ENCODE measurements around the gene SULT1B1.

Gene SULT1B1

DNA sequence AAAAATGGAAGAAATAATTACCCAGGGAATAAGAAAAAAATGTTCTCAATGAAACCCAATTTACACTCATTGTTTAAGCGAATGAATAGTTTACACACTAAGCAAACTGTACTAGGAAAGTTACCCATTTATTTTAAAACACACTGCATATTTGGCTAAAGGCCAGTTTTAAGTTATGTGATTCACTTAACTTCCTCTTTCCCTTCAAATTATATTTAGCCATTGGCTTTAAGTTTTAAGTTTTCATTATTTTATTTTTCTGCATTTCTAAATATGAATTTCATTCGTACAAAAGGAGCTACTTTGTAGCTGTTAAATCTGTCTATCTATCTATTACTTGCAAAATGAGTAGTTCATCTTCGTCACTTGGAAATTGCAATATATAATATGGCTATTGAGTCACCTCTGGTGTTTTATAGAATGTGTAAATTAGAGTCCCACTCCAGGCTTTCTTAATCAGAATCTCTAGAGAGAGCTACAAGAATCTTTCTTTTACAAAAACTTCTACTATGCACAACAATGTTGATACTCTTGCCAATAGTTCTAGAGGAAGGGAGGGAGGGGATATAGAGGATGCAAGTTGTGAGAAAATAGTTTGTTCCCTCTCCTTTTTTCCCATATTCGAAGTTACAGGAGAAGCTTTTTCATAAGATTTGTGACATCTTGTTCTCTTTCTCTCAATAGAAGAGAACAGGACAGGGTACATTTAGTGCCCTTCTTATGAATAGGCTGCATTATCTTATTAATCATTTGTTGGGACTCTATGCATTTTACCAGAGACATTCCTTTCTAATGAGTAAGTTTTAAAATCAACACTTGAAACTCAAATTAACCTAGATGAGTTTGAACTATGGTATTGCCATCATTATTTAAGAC, 41.8 kb downstream of the SULT1B1 start:
- TF ChIP-seq, protein P1, sequence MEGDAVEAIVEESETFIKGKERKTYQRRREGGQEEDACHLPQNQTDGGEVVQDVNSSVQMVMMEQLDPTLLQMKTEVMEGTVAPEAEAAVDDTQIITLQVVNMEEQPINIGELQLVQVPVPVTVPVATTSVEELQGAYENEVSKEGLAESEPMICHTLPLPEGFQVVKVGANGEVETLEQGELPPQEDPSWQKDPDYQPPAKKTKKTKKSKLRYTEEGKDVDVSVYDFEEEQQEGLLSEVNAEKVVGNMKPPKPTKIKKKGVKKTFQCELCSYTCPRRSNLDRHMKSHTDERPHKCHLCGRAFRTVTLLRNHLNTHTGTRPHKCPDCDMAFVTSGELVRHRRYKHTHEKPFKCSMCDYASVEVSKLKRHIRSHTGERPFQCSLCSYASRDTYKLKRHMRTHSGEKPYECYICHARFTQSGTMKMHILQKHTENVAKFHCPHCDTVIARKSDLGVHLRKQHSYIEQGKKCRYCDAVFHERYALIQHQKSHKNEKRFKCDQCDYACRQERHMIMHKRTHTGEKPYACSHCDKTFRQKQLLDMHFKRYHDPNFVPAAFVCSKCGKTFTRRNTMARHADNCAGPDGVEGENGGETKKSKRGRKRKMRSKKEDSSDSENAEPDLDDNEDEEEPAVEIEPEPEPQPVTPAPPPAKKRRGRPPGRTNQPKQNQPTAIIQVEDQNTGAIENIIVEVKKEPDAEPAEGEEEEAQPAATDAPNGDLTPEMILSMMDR (IDR thresholded peaks at IDR 0.05; ENCODE audit: low read depth, low read length, missing control alignments): no peak
- DNase-seq (ENCODE audit: low read depth): no peak
- no peak overlapping the region for H3K4me3 ChIP-seq (ENCODE audit: low read depth, low read length)

DNA sequence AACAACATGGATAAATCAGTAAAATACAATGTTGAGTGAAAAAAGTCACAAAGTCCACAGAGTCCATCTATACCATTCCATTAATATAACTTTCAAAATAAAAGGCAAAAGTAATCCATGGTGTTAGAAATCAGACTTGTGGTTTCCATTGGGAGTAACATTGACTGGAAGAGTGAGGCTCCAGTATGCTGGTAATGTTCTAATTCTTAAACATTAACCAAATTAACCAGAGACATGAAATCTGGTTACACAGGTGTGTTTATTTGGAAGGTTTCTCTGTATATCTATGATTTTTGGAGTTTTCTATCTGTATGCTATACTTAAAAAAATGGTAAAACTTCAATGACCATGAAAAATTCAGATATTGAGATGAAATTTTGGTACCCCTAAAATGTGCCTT, 42.6 kb downstream of the SULT1B1 start:
- no peak overlapping the region for H3K4me3 ChIP-seq (ENCODE audit: low read depth, low read length)
- no peak for DNase-seq (ENCODE audit: low read depth)
- TF ChIP-seq, protein P1 (IDR thresholded peaks at IDR 0.05; ENCODE audit: low read depth, low read length, missing control alignments): no peak

DNA sequence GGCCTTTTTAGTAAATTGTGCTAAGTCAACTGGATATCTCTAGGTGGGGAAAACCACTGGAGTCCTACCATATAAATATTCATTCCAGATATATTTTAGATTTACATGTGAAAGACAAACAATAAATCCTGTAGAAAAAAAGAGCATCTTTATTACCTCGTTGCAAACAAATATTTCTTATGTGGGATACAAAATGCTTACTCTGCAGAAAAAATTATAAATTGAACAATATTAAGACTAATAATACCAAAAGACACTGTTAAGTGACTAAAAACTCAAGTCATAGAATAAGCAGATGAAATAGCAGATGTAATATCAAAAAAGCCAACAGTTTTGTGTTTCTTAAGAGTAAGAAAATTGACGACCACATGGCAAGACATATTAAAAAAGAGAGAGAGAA, 43.8 kb downstream of the SULT1B1 start:
- DNase-seq (ENCODE audit: low read depth): no peak
- H3K4me3 ChIP-seq (ENCODE audit: low read depth, low read length): no peak overlapping the region
- TF ChIP-seq, protein P1 (IDR thresholded peaks at IDR 0.05; ENCODE audit: low read depth, low read length, missing control alignments): no peak

DNA sequence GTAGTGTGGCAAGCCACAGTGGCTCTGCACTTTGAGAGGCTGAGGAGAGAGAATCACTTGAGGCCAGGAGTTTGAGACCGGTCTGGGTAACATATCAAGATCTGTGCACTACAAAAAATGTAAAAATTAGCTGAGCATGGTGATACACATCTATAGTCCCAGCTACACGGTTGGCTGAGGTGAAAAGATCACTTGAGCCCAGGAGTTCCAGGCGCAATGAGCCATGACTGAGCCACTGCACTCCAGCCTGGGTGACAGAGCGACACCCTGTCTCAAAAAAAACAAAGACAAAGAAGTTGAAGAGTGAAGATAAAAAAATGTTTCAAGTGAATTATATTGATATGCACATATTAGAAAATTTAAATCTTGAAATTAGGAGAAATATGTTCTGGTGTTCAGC, 46.3 kb downstream of the SULT1B1 start:
- TF ChIP-seq, protein P1 (IDR thresholded peaks at IDR 0.05; ENCODE audit: low read depth, low read length, missing control alignments): no peak
- H3K4me3 ChIP-seq (ENCODE audit: low read depth, low read length): no peak overlapping the region
- no peak for DNase-seq (ENCODE audit: low read depth)

DNA sequence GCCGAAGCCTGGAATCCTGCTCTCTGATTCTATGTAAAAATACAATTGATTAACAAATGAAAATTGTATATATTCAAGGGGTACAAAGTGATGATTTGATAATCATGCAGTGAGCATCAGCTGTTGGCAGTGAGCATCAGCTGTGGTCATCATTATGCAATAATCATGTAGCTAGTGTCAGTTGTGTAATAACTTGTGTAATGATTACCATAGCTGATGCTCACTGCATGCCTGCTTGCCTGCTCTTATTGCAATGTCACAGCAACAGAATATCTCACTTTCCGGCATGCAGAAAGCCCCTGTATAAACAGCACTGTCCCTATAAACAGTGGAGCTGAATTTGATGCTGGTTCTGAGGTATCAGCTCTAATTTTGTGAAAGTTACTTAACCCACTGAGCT, 46.8 kb downstream of the SULT1B1 start:
- TF ChIP-seq, protein P1 (IDR thresholded peaks at IDR 0.05; ENCODE audit: low read depth, low read length, missing control alignments): no peak
- H3K4me3 ChIP-seq (ENCODE audit: low read depth, low read length): no peak overlapping the region
- DNase-seq (ENCODE audit: low read depth): no peak

DNA sequence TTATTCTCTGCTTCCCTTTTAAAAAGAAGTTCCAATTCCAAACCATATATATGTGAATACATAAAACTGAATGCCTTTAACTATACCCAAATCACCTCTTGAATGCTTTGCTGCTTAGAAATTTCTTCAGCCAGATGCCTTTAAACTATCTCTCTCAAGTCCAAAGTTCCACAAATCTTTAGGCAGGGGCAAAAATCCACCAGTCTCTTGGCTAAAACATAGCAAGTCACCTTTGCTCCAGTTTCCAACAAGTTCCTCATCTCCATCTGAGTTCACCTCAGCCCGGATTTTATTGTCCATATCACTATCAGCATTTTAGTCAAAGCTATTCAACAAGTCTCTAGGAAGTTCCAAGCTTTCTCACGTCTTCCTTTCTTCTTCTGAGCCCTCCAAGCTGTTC, 49.8 kb downstream of the SULT1B1 start:
- H3K4me3 ChIP-seq (ENCODE audit: low read depth, low read length): no peak overlapping the region
- TF ChIP-seq, protein P1 (IDR thresholded peaks at IDR 0.05; ENCODE audit: low read depth, low read length, missing control alignments): no peak
- no peak for DNase-seq (ENCODE audit: low read depth)

DNA sequence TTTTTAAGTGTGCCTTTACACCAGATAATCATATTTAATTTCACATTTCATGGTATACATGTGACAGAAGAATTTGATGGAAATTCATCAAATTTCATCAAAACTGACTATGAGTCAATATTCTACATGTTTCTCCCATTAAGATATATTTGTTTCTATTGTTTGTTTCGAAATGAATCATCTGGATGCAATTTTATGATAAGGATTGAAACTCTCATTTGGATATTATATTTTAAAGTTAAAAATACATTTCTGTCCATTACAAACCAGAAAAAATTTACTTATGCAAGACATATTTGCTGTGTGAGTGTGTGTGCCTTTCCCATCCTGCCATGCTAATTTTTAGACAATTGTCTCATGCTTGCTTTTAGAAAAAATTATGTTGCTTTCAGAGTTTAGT, 52.2 kb downstream of the SULT1B1 start:
- TF ChIP-seq, protein P1 (IDR thresholded peaks at IDR 0.05; ENCODE audit: low read depth, low read length, missing control alignments): no peak
- no peak overlapping the region for H3K4me3 ChIP-seq (ENCODE audit: low read depth, low read length)
- DNase-seq (ENCODE audit: low read depth): no peak

Data from GM12864 (cell line).